ENCODE measurements around the gene KCNAB3. TPM values are rescaled to one million over a fixed set of nuclear protein-coding genes. Genes with fewer than 3 reads are reported as not detected.

The KCNAB3 gene
- 2.1 TPM for polyA plus RNA-seq (2013, experiment 1 of 2)
- 3.1 TPM for polyA plus RNA-seq (2013, experiment 2 of 2)

GRCh38 chr17:7929158-7930023 lies at the start of gene KCNAB3:
KCNAB3 (minus strand) TSS chr17:7929856; CDS start chr17:7929435, 421 bp downstream.
- Histone ChIP-seq H3K9me3 (ENCODE audit: insufficient read depth, low read depth, low read length) (no peaks in the 10 kb centered on the region), H3K9ac (ENCODE audit: low read depth, low read length) (0 out of 2 replicates have a peak within 1 kb of the TSS, but pooled peaks have one; percentile 39), H3K4me1 (ENCODE audit: insufficient read depth, low read length) (peaks cover 7% of the 10 kb centered on the region), H3K4me3 (ENCODE audit: low read length) (peak within 1 kb of the TSS; percentile 69), H3K36me3 (ENCODE audit: insufficient read depth, low read length) (no peaks in the 10 kb centered on the region), H3K27ac (ENCODE audit: low read depth, low read length) (no peak within 1 kb of the TSS), H3K27me3 (ENCODE audit: insufficient read depth, low read length) (peaks cover 49% of the 10 kb centered on the region)
- WGBS = 9% methylated on average over 67 of the region's 67 CpGs

- H3K27ac ChIP-seq (ENCODE audit: low read depth, low read length) = no peak overlapping the region
- H3K4me3 ChIP-seq (ENCODE audit: low read length) = no peak overlapping the region
- H3K4me1 ChIP-seq (ENCODE audit: insufficient read depth, low read length) = no peaks in the 10 kb centered on the region
- H3K27me3 ChIP-seq (ENCODE audit: insufficient read depth, low read length) = no peaks in the 10 kb centered on the region
- H3K9ac ChIP-seq (ENCODE audit: low read depth, low read length) = no peak overlapping the region
- H3K9me3 ChIP-seq (ENCODE audit: insufficient read depth, low read depth, low read length) = 0 out of 2 replicates have a peak, but pooled peaks cover 2% of the 10 kb centered on the region
- H3K36me3 ChIP-seq (ENCODE audit: insufficient read depth, low read length) = no peaks in the 10 kb centered on the region
- WGBS = 99% methylated on average over 5 of the region's 5 CpGs
Measured at GRCh38 chr17:7977805-7978204, 48.1 kb upstream of the KCNAB3 start.

- H3K9me3 ChIP-seq (ENCODE audit: insufficient read depth, low read depth, low read length) = 0 out of 2 replicates have a peak, but pooled peaks cover 2% of the 10 kb centered on the region
- WGBS = 95% methylated on average over 4 of the region's 4 CpGs
- no peaks in the 10 kb centered on the region for H3K4me1 ChIP-seq (ENCODE audit: insufficient read depth, low read length)
- no peak overlapping the region for H3K9ac ChIP-seq (ENCODE audit: low read depth, low read length)
- no peaks in the 10 kb centered on the region for H3K27me3 ChIP-seq (ENCODE audit: insufficient read depth, low read length)
- H3K36me3 ChIP-seq (ENCODE audit: insufficient read depth, low read length) = no peaks in the 10 kb centered on the region
- H3K27ac ChIP-seq (ENCODE audit: low read depth, low read length) = no peak overlapping the region
- no peak overlapping the region for H3K4me3 ChIP-seq (ENCODE audit: low read length)
Measured at GRCh38 chr17:7977039-7977438, 47.4 kb upstream of the KCNAB3 start.

DNA sequence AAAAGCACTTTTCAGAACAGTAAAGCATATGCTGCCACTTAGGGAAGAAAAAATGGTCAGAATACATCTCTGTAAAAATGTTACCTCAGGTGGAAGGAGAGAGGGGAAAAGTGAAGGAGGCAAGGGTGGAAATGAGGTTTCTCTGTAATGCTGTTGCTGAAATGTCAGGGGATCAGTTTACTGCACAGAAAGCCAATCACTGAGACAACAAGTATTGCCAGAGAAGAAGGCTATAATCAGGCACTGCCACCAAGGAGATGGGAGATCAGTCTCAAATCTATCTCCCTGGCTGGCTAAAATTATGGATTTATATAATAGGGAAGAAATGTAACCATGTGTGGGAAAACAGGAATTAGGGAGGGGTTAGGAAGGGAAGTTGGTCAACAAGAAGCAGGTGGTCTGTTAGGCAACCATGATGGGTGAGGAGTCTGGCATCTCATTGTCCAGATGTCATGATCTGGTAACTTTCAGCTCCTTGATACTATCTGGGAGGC lies 45.0 kb upstream of the KCNAB3 start:
- H3K36me3 ChIP-seq (ENCODE audit: insufficient read depth, low read length) = no peaks in the 10 kb centered on the region
- no peak overlapping the region for H3K9ac ChIP-seq (ENCODE audit: low read depth, low read length)
- no peaks in the 10 kb centered on the region for H3K4me1 ChIP-seq (ENCODE audit: insufficient read depth, low read length)
- 0 out of 2 replicates have a peak, but pooled peaks cover 2% of the 10 kb centered on the region for H3K9me3 ChIP-seq (ENCODE audit: insufficient read depth, low read depth, low read length)
- H3K4me3 ChIP-seq (ENCODE audit: low read length) = no peak overlapping the region
- H3K27ac ChIP-seq (ENCODE audit: low read depth, low read length) = no peak overlapping the region
- 0 out of 2 replicates have a peak, but pooled peaks cover 4% of the 10 kb centered on the region for H3K27me3 ChIP-seq (ENCODE audit: insufficient read depth, low read length)

- 99% methylated on average over 8 of the region's 8 CpGs for WGBS
- no peak overlapping the region for H3K27ac ChIP-seq (ENCODE audit: low read depth, low read length)
- H3K36me3 ChIP-seq (ENCODE audit: insufficient read depth, low read length) = no peaks in the 10 kb centered on the region
- H3K4me3 ChIP-seq (ENCODE audit: low read length) = no peak overlapping the region
- no peaks in the 10 kb centered on the region for H3K4me1 ChIP-seq (ENCODE audit: insufficient read depth, low read length)
- no peak overlapping the region for H3K9ac ChIP-seq (ENCODE audit: low read depth, low read length)
- H3K9me3 ChIP-seq (ENCODE audit: insufficient read depth, low read depth, low read length) = 0 out of 2 replicates have a peak, but pooled peaks cover 2% of the 10 kb centered on the region
- H3K27me3 ChIP-seq (ENCODE audit: insufficient read depth, low read length) = 0 out of 2 replicates have a peak, but pooled peaks cover 4% of the 10 kb centered on the region
Measured at GRCh38 chr17:7972131-7972785, 42.6 kb upstream of the KCNAB3 start.

GRCh38 chr17:7971651-7972050 lies 42.0 kb upstream of the KCNAB3 start:
- WGBS = 72% methylated on average over 4 of the region's 4 CpGs
- Histone ChIP-seq H3K36me3 (ENCODE audit: insufficient read depth, low read length) (no peaks in the 10 kb centered on the region), H3K27ac (ENCODE audit: low read depth, low read length) (no peak overlapping the region), H3K4me1 (ENCODE audit: insufficient read depth, low read length) (no peaks in the 10 kb centered on the region), H3K9me3 (ENCODE audit: insufficient read depth, low read depth, low read length) (0 out of 2 replicates have a peak, but pooled peaks cover 2% of the 10 kb centered on the region), H3K9ac (ENCODE audit: low read depth, low read length) (no peak overlapping the region), H3K4me3 (ENCODE audit: low read length) (no peak overlapping the region), H3K27me3 (ENCODE audit: insufficient read depth, low read length) (0 out of 2 replicates have a peak, but pooled peaks cover 4% of the 10 kb centered on the region)

DNA sequence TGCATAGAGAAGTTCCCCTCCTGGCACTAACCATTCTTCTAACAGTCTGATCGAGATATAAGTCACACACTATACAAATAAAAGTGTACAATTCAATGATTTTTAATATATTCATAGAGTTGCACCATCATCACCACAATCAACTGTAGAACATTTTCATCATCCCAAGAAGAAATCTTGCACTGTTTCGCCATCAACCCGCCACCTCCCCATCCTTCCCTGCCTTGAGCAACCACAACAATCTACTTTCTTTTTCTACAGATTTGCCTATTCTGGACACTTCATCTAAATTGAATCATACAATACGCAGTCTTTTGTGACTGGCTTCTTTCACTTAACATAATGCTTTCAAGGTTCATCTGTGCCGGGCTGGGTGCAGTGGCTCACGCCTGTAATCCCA lies 39.8 kb upstream of the KCNAB3 start:
- Histone ChIP-seq H3K4me3 (ENCODE audit: low read length) (no peak overlapping the region), H3K36me3 (ENCODE audit: insufficient read depth, low read length) (no peaks in the 10 kb centered on the region), H3K9ac (ENCODE audit: low read depth, low read length) (no peak overlapping the region), H3K4me1 (ENCODE audit: insufficient read depth, low read length) (0 out of 2 replicates have a peak, but pooled peaks cover 5% of the 10 kb centered on the region), H3K9me3 (ENCODE audit: insufficient read depth, low read depth, low read length) (no peaks in the 10 kb centered on the region), H3K27me3 (ENCODE audit: insufficient read depth, low read length) (0 out of 2 replicates have a peak, but pooled peaks cover 4% of the 10 kb centered on the region), H3K27ac (ENCODE audit: low read depth, low read length) (no peak overlapping the region)
- 91% methylated on average over 6 of the region's 6 CpGs for WGBS

DNA sequence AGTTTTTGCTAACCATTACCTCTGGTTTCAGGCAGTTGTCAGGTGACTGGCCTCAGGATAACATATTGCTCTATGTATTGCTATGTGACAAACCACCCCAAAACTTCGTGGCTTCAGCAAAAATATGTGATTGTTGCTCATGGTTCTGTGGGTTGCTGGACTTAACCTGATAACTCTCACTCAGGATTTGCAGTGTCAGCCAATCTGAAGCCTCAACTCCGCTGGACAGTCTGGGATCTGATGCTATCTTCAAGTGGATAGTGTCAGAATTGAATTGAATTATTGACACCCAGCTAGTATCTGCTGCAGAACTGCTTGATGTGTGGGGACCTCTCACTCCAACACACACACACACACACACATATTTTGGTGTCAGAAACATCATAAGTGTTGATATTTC lies 38.1 kb upstream of the KCNAB3 start:
- no peak overlapping the region for H3K9ac ChIP-seq (ENCODE audit: low read depth, low read length)
- 0 out of 2 replicates have a peak, but pooled peaks cover 4% of the 10 kb centered on the region for H3K27me3 ChIP-seq (ENCODE audit: insufficient read depth, low read length)
- no peaks in the 10 kb centered on the region for H3K36me3 ChIP-seq (ENCODE audit: insufficient read depth, low read length)
- 0 out of 2 replicates have a peak, but pooled peaks cover 5% of the 10 kb centered on the region for H3K4me1 ChIP-seq (ENCODE audit: insufficient read depth, low read length)
- H3K27ac ChIP-seq (ENCODE audit: low read depth, low read length) = no peak overlapping the region
- no peaks in the 10 kb centered on the region for H3K9me3 ChIP-seq (ENCODE audit: insufficient read depth, low read depth, low read length)
- 78% methylated on average over 2 of the region's 2 CpGs for WGBS
- H3K4me3 ChIP-seq (ENCODE audit: low read length) = no peak overlapping the region

DNA sequence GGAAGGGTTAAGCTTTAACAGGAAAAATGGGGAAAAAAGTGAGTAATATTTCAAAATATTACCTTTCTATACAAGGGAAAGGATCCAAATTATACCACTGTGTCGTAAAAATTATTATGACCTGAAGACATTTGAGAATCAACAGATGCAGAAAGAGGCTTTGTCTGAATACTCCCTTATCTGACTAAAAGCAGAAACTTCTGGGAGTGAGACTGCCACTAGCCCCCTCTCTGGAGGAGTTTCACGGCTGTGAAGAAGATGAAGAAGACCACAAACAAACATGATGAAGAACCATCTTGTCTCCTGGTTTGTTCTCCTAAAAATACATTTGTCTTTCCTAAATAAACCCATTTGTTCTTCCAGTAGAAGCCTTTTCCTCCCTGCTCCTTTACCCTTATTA lies 31.8 kb upstream of the KCNAB3 start:
- Histone ChIP-seq H3K4me1 (ENCODE audit: insufficient read depth, low read length) (peaks cover 5% of the 10 kb centered on the region; the same call in 1 of the 2 replicates), H3K9me3 (ENCODE audit: insufficient read depth, low read depth, low read length) (no peaks in the 10 kb centered on the region), H3K36me3 (ENCODE audit: insufficient read depth, low read length) (no peaks in the 10 kb centered on the region), H3K9ac (ENCODE audit: low read depth, low read length) (no peak overlapping the region), H3K27ac (ENCODE audit: low read depth, low read length) (no peak overlapping the region), H3K27me3 (ENCODE audit: insufficient read depth, low read length) (no peaks in the 10 kb centered on the region), H3K4me3 (ENCODE audit: low read length) (no peak overlapping the region)
- WGBS = 90% methylated on average over 2 of the region's 2 CpGs

- Histone ChIP-seq H3K9ac (ENCODE audit: low read depth, low read length) (no peak overlapping the region), H3K27ac (ENCODE audit: low read depth, low read length) (no peak overlapping the region)
- 98% methylated on average over 9 of the region's 9 CpGs for WGBS
Measured at GRCh38 chr17:7959503-7960253, 30.0 kb upstream of the KCNAB3 start.

More at GRCh38 chr17:7959503-7960253, 30.0 kb upstream of the KCNAB3 start:
- H3K4me1 ChIP-seq (ENCODE audit: insufficient read depth, low read length) = no peaks in the 10 kb centered on the region; the same call in 1 of the 2 replicates
- H3K27me3 ChIP-seq (ENCODE audit: insufficient read depth, low read length) = no peaks in the 10 kb centered on the region
- no peak overlapping the region for H3K4me3 ChIP-seq (ENCODE audit: low read length)
- H3K9me3 ChIP-seq (ENCODE audit: insufficient read depth, low read depth, low read length) = no peaks in the 10 kb centered on the region
- no peaks in the 10 kb centered on the region for H3K36me3 ChIP-seq (ENCODE audit: insufficient read depth, low read length)
